GM21825 (cell line): ENCODE measurements around the gene HK3.

Source experiments
- ATAC-seq: cut with Tn5 transposase; IDR thresholded peaks from one replicate; pipeline ENCODE4 v1.9.1; 2021; ENCODE audit warnings: mild to moderate bottlenecking, moderate library complexity; ENCODE audit not compliant: unreplicated experiment

HK3 gene

DNA sequence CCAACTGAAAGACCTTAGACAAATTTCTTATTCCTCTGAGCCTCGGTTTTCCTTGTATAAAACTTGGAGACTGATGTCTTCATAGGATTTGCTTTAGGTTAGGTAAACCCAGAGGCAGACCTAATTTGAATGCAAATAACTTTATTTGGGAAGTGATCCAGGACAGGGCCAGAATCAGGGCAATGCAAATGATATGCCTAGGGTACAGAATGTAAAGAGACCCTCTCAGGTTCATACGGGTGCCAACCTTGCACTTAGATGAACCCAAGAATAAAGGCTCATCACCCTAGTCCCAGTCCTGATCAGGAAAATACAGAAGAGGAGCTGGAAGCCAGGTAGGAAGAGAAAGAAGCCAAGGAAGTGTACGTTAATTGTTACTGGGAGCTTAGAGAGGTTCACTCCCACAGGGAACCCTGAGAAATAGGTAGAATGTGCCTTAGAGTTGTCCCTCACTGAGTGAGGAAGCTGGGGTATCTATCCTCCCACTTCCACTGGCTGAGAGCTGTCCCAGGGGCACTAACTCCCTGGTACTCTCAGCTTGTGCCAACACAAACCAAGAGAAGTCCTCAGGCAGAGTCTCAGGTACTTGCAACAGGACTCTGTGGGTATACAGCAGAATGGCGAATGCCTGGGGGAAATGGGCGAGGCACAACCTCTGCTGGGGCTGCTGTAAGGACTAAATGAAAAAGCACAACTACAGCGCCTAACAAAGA lies 3.1 kb upstream of the HK3 start:
- no peak for ATAC-seq

- ATAC-seq = peak; percentile 61
Observed at GRCh38 chr5:176901260-176902101, 2.3 kb upstream of the HK3 start.

GRCh38 chr5:176900780-176901204 lies 1.6 kb upstream of the HK3 start:
- no peak for ATAC-seq

DNA sequence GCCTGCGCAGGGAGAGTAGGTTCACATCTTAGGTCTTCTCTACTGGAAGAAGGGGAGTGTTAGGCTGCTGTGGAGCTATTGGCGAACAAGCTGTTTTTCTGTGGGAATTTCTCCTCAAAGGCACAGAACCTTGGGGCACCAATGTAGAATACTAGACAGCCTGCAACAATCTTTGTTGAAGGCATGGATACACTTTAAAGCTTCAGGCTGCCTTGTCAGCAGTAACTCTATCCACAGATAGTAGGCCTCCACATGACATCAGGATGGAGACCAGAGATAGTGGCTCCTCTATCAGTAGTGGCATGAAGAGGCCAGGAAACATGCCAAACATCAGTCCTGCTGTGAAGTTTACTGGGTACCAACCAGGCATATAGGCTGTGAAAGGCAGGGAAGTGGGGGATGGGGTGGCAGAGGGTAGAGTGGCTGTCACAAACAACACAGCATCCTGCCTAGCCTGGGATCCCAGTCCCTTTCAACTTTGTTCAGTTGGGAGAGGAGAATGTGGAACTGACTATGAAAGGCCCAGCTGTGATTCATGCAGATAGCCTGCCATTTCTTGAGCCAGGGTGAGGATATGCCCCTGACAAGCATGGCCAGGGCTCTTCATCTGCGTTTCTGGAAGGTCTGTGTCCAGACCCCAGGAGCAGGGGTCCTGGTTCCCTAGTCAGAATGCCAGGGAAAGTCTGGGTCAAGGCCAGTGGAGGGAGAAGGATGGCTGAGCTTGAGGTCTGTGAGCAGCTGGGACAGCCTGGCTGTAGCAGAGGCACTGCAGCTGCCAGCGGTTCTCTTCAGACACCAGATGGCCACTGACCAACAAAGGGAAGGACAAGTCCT lies 1.0 kb upstream of the HK3 start:
- no peak for ATAC-seq

GRCh38 chr5:176897263-176897662 lies 1.9 kb downstream of the HK3 start:
- no peak for ATAC-seq

GRCh38 chr5:176895831-176896230 lies 3.3 kb downstream of the HK3 start:
- no peak for ATAC-seq

DNA sequence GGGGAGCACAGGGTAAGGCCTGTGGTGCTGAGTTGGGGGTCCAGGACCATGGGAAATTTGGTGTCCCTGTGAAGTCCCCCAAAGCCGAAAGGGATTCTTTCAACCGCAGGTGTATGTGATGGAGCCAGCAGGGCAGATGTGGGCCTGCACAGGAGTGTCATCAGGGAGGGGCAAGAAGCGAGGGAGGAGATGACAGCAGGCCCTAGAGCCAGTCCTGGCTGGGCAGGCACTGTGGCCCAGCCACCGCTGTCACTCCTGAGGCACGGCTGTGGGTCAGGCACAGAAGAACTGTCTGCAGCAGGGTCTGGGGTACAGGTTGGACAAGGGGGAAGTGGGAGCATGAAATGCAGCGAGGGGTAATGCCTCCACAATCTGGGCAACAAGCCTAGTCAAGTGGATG lies 4.8 kb downstream of the HK3 start:
- ATAC-seq = no peak

DNA sequence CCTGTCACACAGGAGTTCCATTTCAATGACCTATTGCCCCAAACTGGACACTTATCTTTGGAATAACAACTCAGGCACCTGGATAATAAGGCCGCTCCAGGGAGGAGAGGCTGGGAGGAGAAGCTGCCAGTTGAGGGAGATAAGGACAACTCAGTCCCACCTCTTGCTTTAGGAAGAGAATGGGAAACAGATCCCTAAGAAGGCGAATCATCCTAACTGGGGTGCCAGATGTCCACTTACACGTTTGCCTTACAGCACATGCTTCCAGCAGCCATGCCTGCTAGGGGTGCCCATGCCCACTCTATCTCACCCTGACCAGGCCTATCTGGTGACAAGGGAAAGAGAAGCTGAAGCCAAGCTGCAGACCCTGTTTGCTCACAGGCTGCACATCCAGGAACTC lies 6.5 kb downstream of the HK3 start:
- ATAC-seq = no peak

DNA sequence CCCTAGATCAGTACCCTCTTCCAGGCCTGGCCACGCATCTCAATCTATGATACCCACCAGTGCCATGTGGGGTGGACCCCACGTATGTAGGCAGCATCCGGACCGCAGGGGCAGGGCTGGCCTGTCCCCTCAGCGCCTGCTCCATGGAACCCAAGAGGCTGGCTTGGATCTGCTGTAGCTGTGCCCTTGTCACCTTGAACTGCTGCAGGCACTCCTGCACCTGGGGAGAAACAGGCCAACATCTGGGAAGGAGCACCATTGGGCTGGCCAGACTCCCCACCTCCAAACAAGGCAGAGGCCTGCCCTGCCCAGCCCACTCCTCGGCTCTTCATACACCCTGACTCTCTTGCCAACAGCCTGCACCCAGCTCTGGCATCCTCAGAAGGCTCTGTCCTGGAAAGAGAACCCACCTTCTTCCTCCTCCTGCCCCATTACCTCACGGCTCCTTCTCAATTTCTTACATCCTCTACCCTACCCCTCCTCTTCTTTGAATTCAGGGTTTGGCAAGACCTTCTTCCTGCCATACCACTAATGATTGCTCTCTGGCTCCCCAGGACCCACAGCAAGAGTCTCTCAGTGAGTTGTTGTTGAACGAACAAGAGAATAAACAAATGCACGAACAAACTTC lies 7.7 kb downstream of the HK3 start:
- no peak for ATAC-seq

DNA sequence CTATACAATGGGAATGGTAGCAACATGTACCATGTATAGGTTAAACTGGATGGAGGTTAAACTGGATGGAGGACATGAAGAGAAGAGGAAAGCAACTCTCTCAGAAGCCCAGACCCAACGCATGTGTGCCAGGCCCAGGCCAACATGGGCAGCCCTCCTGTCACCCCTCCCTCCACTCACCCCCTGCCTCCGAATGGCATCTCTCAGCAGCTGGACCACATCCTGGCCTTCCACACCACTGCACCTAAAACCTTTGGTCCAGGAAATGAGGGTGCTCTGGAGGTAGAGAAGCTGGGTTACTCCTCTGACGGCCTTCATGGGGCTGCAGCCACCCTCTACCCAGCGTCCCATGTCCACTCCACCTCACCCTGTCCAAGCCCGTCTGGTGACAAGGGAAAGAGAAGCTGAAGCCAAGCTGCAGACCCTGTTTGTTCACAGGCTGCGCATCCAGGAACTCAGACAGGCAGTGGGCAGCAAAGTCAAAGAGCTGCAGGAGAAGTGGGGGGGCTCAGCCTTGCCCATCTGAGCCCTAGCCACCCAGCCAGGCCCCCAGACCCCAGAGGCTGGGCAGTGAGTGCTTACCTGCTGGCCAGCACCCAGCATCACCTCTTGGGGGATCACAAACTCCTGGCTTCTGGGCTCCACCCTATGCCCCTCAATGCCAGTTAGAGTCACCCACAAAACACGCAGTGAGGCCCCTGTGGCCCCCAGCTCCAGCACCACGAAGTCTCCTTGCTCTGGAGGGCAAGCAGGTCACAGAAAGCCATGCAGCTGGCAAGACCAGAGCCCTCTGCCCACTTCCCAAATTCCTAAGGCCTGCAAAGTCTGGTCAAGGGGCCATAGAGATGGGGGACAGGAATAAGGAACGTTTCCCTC lies 8.5 kb downstream of the HK3 start:
- ATAC-seq = no peak

DNA sequence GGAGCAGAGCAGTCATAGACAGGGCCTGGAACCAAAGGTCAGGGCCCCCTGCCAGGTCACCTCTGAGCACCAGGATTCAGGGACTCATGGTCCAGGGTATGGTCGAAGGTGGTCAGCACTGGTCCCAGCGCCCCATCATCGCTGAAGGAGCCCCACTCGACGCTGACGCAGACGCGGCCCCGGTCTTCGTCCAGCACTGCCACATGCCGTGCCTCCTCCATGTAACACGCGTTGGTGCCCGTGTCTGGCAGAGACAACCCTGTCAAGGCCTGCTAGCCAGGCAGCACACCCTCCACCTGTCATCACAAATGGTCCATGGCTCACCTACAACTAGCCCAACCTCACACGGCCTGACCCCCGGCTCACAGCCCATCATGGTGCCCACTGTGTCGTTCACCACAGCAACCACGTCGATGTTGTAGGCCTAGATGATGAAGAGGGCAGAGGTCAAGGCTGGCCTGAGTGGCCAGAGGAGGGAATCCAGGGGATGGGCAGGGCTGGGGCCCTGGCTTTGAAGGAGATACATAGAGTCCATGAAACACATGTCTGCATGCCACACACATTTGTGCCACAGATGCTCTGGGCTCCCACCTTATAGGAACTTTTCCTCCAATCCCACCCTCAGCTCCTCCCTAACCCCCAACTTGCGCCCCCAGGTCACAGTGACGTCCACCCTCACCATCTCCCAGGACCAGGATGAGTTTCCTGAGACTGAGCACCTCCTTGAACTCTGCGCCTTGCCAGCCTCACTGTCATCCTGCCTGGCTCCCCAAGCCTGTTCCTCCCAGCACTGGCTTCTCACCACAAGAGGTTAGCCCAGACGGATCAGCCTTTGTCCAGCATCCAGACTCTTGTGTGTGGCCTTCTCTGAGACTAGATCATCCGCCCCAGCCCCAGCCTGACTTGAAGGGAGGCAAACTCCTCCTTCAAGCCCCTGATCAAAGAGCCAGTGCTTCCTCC lies 9.5 kb downstream of the HK3 start:
- ATAC-seq = no peak

DNA sequence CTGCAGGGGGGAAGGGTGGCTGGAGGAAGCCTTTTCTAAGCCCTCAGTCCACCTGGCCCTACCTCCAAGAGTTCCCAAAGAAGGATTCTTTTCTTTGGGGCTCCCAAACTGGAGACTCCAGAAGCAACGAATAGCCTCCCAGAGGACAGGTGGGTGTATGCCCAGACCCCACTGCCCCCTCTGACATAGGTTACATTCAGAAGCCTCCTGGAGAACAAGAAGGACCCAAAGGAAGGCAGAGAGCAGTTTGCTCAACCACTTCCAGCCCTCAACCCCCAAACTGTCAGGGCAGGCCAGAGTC lies 10.3 kb downstream of the HK3 start:
- no peak for ATAC-seq

- ATAC-seq = no peak
Observed at GRCh38 chr5:176888016-176888864, 10.9 kb downstream of the HK3 start.

DNA sequence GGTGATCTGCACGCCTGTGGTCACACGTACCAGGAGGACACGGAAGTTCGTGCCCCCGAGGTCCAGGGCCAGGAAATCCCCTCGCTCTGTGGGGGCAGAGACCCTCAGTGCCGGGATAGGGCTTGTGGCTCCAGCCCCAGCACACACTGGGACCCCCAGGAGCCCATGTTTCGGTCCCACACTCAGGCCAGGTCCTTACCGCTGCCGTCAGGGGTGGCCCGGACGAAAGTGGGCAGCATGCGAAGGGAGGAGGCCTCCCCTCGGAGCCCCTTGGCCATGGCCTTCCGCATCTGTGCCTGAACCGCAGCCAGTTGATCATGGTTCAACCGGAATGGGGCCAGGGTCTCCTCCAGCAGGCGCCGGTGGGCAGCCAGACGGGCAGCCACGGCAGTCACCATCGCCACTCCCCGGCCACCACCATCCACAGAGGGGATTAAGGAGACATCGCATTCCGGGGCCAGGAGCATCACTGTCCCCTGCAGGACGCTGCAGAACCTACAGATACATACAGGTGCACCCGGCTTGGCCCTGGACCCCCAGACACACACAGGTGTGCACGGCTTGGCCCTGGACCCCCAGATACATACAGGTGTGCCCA lies 11.8 kb downstream of the HK3 start:
- ATAC-seq = no peak

GRCh38 chr5:176886336-176887251 lies 12.6 kb downstream of the HK3 start:
- no peak for ATAC-seq

GRCh38 chr5:176884571-176884890 lies 14.6 kb downstream of the HK3 start:
- ATAC-seq = no peak
